GM20431 (cell line): ENCODE results near the gene NCAM2.

Experiments used
- in situ Hi-C: fragments of 300-500 bp; cut with MseI, MboI; formaldehyde crosslinking; loops from one replicate; pipeline ENCODE4 v1.15.0; 2020; ENCODE audit warnings: low sequenced_read_pairs; ENCODE audit not compliant: unreplicated experiment

The NCAM2 gene

GRCh38 chr21:21019681-21020080, 21.5 kb downstream of the NCAM2 start:
- in situ Hi-C loops = loop anchor here (25.0 kb wide), 1 partner anchor 1768 kb away; no protein-coding TSS in a partner anchor

- in situ Hi-C loops = no loop called here
Observed at GRCh38 chr21:21025742-21026141, 27.5 kb downstream of the NCAM2 start.

- in situ Hi-C loops = no loop called here
Observed at GRCh38 chr21:21028275-21028820, 30.1 kb downstream of the NCAM2 start.

GRCh38 chr21:21029164-21029563, 31.0 kb downstream of the NCAM2 start:
- in situ Hi-C loops = no loop called here

- in situ Hi-C loops = no loop called here
Observed at GRCh38 chr21:21030311-21030710, 32.1 kb downstream of the NCAM2 start.

- in situ Hi-C loops = no loop called here
Observed at GRCh38 chr21:21034036-21034435, 35.8 kb downstream of the NCAM2 start.

- in situ Hi-C loops = no loop called here
Observed at GRCh38 chr21:21039624-21040170, 41.5 kb downstream of the NCAM2 start.

GRCh38 chr21:21045518-21045917, 47.3 kb downstream of the NCAM2 start:
- in situ Hi-C loops = no loop called here

- in situ Hi-C loops = no loop called here
Observed at GRCh38 chr21:21046063-21046462, 47.9 kb downstream of the NCAM2 start.

GRCh38 chr21:21051109-21052055, 53.2 kb downstream of the NCAM2 start:
- in situ Hi-C loops = no loop called here

- in situ Hi-C loops = no loop called here
Observed at GRCh38 chr21:21052672-21053071, 54.5 kb downstream of the NCAM2 start.

GRCh38 chr21:21057349-21058062, 59.3 kb downstream of the NCAM2 start:
- in situ Hi-C loops = no loop called here

GRCh38 chr21:21063828-21064227, 65.6 kb downstream of the NCAM2 start:
- in situ Hi-C loops = no loop called here

- in situ Hi-C loops = no loop called here
Observed at GRCh38 chr21:21064353-21064752, 66.1 kb downstream of the NCAM2 start.

GRCh38 chr21:21067375-21067774, 69.2 kb downstream of the NCAM2 start:
- in situ Hi-C loops = no loop called here

GRCh38 chr21:21074305-21074704, 76.1 kb downstream of the NCAM2 start:
- in situ Hi-C loops = no loop called here

GRCh38 chr21:21076051-21076450, 77.8 kb downstream of the NCAM2 start:
- in situ Hi-C loops = no loop called here

GRCh38 chr21:21076491-21076890, 78.3 kb downstream of the NCAM2 start:
- in situ Hi-C loops = no loop called here

GRCh38 chr21:21079646-21080045, 81.4 kb downstream of the NCAM2 start:
- in situ Hi-C loops = no loop called here

- in situ Hi-C loops = no loop called here
Observed at GRCh38 chr21:21084179-21084578, 86.0 kb downstream of the NCAM2 start.

- in situ Hi-C loops = no loop called here
Observed at GRCh38 chr21:21085206-21085605, 87.0 kb downstream of the NCAM2 start.
